DMS53 treated with DMSO at 0.1 percent for 48 hours (cell line): ENCODE measurements around the gene MPO.

Experiments used
- DNase-seq: peaks from one replicate; lab custom pipeline; 2025; ENCODE audit not compliant: unreplicated experiment; lab: John Stamatoyannopoulos, UW

The MPO gene

DNA sequence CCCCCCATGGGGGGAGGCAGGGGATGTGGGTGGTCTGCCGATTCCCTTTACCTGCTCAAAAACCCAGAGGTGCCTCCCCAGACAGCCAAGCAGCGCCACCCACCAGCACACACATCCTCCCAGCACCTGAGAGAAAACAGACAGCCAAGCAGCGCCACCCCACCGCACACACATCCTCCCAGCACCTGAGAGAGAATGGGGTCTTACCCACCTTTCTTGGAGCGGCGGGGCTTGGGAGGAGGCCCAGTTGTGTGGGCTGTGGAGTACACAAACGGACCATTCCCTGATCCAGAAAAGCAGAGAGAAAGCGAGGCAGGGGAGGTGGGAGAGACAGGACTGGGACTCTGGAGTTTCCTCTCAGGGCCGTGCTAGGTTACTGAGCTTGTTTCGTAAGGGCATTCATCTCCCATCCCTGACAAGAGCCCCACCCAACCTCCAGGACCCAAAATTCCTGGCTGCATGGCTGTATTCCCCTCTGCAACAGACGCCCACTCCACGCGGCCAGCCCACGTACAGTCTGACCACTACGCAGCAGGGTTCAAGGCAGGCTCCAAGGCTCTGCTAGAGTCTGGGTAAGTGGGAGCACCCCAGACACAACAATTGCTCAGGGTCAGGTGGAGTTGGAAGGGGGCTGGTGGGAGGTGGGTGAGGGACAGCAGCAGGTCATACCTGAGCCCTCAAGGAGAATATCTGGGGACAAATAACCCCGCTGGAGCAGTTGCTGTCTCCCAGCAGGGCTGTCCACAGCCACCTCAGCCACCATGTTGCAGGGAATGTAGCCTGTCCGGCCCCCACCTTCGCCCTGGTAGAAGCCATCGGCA lies 25.6 kb upstream of the MPO start:
- no peak for DNase-seq

DNA sequence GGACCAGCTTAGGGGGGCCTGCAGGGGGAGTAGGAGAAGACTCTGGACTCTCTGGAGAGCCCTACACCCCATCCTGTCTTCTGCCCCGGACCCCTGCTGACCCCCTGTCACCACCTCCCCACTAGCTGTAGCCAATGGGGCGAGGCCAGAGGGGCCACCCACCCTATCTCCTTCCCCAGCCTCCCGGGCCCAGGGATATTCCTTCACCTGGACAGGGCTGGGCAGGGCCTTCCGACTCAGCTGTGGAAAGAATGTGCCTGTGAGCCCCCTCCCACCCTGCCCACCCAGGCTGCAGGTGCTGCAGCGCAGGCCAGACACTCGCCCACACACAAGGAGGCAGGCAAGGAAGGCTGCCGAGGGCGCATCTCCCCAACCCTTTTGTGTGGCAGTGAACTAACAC lies 24.9 kb upstream of the MPO start:
- no peak for DNase-seq

DNA sequence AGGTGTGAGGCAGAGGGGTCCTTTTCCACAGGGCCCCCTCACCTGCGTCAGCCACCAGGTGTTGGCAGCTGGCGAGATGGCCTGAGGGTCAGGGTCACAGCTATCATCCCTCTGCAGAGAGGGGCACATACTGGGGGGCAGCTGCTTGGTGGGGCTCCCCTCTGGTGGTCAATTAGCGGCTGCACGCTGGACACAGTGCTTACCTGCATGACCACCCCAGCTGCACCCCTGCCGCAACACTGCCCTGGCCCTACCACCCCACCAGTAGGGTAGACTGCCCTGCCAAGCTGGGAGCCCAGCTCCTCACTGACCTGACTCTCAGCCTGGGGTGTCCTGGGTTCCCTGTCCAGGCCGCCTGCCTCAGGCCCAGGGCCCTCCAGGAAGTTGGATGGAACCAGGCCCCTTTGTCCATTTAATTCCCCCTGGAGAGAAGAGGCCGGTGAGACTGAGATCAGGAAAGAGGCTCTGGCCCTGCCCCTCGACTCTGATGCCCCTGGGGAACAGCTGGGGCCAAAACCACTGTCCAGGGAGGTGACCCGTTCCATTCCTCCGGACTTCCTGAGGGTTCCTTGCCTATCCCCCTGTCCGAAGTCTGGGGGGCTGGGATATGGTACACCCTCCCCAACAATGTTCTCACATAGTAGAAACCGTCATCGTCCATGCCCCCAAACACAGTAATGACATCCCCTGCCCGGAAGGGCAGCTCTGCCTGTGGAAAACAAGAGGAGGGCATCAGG lies 24.2 kb upstream of the MPO start:
- DNase-seq = no peak

DNA sequence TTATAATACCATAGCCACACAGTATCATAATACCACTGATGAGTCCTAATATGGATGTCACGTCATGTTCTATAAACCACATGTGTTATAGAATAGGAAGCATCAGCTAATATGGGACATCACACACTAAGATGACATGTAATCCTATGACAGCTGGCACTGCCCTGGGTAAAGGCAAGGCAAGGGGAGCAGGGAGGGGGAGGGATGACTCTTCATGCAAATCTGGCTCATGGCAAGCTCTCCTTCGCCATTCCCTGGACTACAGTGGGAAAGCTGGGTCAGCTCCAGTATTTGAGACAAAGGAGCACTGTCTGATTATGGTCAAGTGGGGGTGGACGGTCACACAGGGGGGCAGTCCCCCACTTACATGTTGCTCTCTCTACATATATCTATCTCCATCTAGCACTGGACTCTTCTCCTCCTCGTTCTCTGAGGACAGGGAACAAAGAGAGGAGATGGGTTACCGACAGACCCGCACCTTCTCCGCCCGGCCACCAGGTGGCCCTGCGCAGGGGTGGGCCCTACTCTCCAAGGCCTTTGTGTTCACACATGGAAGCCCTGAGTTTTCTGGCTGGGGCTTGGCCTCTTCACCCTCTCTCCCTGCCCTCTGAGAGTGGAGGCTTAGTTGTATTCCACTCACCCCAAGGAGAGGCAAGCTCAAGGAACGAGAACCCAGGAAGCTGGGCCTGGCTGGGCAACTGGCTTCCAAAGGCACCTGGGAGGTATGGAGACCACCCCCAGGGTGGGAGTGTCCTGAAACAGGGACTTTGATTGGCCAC lies 23.4 kb upstream of the MPO start:
- DNase-seq = peak; percentile 9

- DNase-seq = no peak
Observed at GRCh38 chr17:58302919-58303585, 22.3 kb upstream of the MPO start.

GRCh38 chr17:58302171-58302918 lies 21.6 kb upstream of the MPO start:
- DNase-seq = no peak

DNA sequence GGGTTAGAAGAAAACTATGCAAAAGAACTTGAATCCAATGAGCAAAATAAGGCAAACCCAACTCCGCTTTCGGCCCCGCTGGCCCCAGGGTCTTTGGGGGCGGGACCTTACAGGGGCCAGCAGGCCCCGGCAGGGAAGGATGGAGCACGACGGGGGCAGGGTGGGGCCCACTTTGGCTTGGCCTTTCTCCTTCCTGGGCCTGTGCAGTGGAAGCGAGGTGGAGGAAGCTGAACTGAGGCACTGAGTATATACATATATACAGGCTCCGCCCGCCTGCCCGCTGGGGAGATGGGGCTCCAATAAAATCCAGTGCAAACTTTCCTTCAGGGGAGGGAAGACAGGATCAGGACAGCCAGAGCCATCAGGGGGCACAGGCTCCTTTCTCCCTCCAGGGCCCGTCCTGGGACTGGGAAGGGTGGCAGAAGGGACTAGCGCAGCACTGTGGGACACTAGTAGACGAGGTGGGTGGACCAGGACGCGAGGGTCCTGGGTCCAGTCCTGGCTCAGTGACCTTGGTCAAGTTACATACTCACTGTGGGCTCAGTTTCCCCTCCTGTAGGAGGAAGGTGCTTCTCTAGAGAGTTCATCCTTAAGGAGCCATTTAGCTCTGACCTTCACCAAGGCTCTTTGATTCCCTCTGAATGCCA lies 20.9 kb upstream of the MPO start:
- DNase-seq = no peak

DNA sequence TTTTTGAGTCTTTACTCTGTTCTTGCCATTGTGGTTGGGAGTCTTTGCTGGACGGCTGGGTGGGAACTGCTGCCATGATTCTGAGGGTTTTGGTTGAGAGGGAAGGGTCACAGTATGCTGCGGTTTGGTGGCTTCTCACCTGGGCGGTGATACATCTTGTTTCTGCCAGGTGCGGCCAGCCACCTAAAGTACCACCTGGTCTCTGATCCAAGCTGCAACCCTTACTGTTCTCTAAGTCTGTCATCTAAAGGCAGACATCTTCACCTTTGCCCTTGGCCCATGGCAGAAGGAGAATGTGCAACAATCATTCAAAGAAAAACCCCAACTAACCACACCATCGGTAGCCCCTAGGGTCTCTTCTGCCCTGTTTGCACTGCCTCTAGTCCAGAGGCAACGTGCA lies 19.6 kb upstream of the MPO start:
- no peak for DNase-seq

DNA sequence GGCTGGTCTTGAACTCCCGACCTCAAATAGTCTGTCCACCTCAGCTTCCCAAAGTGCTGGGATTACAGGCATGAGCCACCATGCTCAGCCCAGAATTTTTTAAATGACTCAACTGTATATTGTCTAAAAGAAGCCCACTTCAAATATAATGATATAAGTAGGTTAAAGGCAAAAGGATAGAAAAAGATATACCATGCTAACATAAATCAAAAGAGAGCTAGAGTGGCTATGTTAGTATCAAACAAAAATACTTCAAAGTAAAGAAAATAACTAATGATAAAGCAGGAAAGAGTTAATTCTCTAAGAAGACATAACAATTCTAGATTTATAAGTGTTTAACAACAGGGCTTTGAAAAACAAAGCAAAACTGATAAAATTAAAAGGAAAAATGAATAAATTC lies 13.3 kb upstream of the MPO start:
- DNase-seq = no peak

DNA sequence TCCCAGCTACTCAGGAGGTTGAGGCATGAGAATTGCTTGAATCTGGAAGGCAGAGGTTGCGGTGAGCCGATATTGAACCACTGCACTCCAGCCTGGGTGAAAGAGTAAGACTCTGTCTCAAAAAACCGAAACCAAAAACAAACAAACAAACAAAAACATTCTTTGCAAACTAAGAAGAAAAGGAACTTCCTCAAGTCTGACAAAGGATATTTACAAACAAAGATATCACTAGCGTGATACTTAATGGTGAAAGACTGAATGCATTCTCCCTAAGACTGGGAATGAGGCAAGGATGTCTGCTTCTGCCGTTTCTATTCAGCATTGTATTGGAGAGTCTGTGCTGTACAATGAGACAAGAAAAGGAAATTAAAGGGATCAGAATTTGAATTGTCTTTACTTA lies 10.5 kb upstream of the MPO start:
- DNase-seq = no peak

GRCh38 chr17:58289869-58290268 lies 9.1 kb upstream of the MPO start:
- peak; percentile 23 for DNase-seq

DNA sequence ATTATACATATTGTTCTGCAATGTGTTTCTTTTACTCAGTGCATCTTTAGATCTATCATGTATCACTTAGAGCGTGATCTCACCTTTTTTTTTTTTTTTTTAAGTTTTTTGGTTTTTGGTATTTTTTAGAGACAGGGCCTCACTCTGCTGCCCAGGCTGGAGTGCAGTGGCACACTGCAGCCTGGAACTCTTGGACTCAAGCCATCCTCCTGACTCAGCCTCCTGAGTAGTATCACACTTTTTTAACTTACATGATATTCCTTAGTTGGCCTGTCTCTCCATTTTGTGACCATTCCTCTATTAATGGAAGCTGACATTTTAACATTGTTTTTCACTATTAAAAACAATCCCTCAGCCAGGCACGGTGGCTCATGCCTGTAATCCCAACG lies 4.7 kb upstream of the MPO start:
- no peak for DNase-seq

- no peak for DNase-seq
Observed at GRCh38 chr17:58284613-58285421, 4.1 kb upstream of the MPO start.

DNA sequence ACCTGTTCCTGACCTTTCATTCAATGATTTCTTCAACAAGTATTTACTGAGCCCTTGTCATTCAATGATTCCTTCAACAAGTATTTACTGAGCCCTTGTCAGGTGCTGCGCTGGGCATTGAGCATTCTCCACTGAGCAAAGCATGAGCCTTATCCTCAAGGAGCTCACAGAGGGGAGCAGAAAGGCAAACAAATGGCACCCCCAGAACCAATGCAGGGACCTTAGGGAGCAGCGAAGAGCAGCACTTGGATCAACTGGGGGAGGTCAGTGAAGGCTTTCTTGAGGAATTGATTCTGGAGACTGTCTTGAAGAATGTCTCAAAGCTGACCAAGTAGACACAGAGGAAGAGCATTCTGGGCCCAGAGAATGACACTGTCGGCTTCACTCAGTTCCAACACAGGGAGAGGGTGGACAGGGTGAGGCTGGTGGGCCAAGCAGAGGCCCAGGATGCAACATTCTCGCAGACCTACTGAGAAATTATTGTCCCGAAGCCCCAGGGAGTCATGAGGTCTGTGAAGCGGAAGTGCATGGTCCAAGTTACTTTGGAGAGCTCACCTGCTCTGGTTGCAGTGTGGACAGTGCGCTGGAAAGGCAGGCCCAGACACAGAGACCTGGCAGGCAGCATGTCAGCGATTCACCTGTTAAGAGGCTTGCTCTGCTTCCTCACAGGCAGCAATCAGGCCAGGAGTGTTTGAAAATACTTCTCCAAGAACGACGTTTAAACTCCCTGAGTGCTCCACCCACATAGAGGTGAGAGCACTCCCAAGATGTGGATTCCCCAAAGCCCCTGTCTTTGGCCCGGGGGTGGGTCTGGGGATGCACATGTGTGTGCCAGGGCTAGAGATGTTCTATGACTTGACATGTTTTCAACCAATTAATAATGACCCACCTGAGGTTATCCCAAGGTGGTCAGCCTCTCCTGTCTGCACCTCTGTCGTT lies 3.2 kb upstream of the MPO start:
- DNase-seq = no peak

DNA sequence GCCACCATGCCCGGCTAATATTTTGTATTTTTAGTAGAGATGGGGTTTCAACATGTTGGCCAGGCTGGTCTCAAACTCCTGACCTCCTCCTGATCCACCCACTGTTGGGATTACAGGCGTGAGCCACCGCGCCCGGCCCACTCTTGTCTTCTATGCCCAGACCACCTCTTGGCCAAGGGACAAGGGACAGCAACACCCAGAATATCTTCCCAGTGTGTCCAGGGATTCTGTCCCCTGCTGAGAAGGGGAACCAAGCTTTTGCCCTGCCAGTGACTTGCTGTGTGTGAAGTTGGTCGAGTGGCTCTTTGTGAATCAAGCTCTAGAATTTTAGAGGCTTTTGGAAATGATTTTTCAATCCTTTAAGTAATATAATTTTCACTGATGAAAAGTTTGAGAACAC lies 1.7 kb upstream of the MPO start:
- DNase-seq = no peak

- no peak for DNase-seq
Observed at GRCh38 chr17:58281511-58282011, 826 bp upstream of the MPO start.

GRCh38 chr17:58279736-58280479 lies 827 bp downstream of the MPO start:
- no peak for DNase-seq
